Colon (tissue), 2 donors: ENCODE results near the gene DMRTA2.

ENCODE experiments used
- FAIRE-seq: peaks from 2 replicates; lab custom pipeline; 2012; peaks lifted over from hg19 to GRCh38; lab: Jason Lieb, UNC
- donor health status: control.
- donor health status: control.

The DMRTA2 gene

DNA sequence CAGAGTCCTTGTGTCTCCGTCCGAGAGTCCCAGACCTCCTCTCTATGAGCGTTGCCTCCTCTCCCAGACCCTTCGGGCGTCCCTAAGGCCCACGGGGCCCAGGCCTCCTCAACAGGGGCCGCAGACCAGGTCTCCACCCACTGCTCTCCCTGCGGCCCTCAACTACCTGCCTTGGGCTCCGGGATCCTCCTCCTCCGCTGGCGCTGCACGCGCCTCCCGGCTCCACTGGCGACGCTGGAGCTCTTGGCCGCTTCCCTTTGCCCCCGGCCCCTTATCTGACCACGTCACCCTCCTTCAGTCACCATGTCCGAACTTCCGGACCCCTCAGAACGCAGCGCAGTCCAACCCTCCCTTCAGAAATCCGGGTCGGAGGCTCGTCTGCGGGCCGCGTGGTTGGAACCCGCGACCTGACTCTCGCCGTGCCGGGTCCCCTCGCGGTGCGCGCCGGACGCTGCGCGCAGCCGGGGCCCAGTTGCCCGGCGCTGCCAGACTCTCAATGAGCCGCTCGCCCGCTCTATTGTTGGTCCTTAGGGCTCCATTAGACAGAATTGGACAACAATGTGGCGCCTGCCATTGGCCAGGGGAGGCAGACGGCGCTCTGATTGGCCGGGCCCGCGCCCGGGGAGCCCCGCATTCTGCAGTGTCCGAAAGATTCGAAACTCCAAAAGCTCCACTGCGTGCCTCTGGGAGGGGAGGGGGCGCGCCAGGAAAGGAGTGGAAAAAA, at the start of gene DMRTA2:
Gene DMRTA2, minus strand, starts transcription at position 498 of the 724 bp plus-strand sequence. CDS start 1,907 bp downstream, outside the sequence.
- FAIRE-seq: no peak

DNA sequence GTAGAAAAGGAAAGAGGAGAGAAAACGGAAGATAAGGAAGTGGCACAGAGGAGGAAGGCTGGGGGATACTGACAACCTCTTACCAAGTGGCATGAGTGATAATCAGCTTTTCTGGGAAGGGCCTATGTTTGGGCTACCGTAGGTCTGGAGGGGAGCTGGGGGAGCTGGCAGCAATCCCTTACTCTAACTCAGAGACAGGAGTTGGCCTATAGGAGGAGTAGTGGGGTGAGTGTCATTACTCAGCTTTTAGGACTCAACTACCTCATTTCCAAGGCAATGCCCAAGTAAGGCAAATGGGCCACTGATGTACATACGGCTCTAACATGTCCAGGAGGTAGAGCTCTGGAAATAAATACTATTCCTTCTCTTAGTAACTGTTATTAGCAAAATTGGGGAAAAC, 48.7 kb upstream of the DMRTA2 start:
- FAIRE-seq: no peak

DNA sequence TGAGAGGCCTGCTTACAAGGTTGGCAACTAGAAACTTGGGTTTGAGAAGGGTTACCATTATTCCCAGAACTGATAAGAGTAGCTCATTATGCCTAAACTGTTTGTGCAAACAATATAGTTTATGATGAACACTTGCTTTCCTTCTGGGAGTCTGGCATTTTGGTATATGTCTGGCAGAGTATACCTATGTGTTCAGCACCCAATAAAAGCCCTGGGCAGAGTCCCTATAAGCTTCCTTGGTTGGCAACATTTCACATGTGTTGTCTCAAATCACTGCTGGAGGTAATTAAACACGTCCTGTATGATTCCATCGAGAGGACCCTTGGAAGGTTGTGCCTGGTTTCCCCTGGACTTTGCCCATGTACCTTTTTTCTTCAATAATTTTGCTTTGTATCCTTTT, 39.7 kb upstream of the DMRTA2 start:
- FAIRE-seq: no peak

DNA sequence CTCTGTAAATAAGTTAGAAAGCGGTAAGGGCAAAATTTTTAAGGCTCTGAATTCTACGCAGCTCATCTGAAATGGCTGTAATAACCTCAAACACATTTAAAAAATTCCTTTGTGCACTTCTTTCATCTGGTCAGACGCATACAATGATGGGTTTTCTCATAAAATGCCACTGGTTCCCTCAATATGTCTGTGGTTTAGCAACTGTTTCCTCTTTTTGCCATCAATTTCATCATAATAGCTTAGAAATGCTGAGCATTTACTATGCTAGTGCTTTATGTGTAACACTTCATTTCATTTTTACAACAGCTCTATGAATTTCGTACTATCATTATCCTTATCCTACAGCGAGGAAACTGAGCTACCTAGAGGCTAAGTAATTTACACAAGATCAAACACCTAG, 35.3 kb upstream of the DMRTA2 start:
- no peak for FAIRE-seq

DNA sequence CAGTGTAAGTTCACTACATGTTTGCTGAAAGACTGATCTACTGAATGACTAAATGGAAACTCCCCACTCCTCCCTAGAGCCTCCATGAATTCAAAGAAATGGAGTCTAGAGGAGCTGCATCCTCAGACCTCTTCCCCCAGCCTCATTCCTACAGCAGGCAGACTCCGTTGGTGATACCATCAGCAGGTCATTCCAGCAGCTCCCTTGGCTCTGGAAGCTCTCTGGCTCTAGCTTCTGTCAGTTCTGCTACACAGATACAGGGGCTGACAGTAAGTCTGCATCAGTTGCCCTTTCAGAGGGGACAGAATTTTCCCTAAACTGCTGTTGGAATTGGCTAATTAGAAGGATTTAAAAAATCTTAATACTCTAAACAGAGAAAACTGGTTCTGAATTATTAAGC, 31.7 kb upstream of the DMRTA2 start:
- no peak for FAIRE-seq

DNA sequence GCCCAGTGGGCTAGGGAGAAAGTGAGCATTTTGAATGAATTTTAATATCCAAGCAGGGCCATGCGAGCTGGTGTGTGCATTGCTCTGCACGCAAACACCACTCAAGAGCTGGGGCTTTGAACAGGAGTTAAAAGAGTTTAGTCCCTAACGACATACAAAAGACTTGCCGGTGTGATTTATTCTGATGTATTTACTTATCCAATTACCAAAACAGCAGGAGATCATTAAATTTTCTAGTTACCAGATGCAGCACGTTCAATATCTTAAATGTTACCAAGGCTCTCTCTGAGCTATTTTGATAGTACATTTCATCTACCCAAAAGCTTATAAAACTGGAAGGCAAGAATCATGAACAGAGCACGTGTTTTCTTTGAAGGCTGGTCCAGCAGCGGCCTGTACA, 30.0 kb upstream of the DMRTA2 start:
- no peak for FAIRE-seq

DNA sequence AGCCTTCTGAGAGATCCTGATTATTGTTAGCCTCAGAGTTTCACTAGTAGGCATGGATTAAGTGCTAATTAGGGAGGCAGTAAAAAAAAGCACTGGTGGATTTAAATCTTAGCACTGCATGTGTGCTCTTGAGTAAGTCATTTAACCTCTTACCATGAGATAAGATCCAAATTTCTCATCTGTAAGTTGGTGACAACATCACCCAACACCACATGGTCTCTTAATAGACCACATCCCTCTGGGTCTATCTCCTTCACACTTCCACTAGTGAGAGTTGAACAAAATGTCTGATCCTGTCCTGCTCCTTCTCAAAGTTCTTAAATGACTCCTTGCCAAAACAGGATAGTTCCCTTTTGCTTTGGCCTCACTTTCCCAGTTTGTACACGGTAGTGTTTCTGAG, 29.5 kb upstream of the DMRTA2 start:
- no peak for FAIRE-seq

DNA sequence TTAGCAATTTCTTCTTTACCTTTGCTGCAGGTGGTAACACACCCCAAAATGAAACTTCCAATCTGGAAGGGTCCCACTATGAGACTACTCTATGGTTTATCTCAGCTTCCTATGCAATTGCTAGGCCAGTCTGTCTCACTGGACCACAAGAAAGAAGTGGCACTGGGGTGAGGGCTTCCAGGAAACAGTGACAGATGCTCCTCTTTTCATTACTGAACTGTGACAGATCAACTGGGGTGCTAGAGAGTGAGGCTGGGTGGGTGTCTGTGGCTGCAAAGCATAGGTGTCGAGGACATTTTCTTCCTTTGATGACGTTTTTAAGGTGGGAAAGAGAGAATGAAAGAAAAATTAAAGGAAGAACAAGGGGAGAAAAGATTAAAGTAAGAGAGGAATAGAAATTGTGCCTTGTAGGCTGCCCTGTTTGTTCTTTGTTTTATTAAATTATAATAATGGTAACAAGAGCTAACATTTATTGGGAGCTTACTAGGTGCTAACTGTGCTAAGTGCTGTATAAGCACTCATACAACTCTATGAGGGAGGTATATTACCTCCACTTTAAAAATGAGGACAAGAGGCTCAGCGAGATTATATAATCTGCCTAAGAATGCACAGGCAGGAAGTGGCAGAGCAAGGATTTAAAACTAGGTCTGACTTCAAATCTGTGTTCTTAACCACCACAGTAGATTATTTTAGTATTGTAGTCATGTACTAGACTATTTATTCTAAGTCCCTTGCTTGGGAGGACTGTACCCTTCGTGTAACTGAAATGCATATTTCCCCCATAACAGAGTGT, 27.8 kb upstream of the DMRTA2 start:
- FAIRE-seq: no peak

DNA sequence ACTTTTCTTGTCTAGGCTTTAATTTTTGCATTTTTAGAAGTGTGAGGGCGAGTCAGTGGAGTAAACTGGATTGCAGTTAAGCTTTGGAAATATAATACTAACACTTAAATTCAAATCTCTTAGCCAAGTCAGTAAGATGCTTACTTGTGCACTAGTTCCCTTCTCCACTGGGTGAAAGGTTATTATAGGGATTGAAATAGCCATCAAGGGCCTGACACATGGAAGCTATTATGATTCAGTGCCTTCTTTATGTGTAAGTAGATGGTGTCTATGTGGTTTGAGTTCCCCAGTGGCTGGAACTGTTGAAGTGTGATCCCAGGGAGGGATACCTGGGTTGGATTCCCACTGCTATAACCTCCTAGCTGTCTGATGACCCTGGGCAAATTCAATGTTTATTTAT, 24.7 kb upstream of the DMRTA2 start:
- FAIRE-seq: no peak

DNA sequence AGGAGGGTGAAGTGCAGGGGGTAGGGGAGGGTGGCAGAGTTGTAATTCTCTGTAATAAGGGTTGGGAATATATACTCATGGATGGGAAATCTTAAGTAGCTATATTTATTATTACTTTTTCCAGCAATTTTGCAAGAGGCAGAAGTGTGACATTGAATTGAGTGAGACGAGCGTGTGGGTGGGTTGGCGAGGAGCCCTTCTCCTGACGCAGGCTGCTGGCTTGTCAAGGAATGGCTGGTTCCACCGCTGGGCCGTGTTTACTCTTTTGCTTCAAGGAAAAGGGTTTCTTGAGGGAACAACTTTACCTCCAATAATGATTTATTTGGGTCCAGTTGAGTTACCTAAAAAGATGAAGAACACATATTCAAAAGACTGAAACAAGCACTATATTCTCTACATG, 17.9 kb upstream of the DMRTA2 start:
- FAIRE-seq: no peak

DNA sequence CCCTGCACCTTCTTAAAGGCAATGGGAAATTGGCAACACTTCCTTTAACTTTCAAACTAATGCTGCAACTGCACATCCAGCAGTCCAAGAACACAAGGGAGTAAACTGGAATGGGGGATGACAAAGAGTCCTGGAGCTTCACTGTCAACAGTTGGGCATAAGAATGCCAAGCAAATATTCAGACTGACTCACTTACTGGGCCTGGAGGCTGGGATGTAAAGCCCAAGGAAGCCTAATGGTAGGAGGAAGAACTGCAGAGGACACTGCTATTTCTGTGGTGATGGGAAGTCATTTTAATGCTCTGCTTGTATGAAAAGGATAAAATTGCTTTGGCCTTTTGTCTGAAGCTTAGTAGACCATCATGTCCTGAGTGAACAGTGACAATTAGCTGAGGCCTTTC, 15.7 kb upstream of the DMRTA2 start:
- FAIRE-seq: no peak

DNA sequence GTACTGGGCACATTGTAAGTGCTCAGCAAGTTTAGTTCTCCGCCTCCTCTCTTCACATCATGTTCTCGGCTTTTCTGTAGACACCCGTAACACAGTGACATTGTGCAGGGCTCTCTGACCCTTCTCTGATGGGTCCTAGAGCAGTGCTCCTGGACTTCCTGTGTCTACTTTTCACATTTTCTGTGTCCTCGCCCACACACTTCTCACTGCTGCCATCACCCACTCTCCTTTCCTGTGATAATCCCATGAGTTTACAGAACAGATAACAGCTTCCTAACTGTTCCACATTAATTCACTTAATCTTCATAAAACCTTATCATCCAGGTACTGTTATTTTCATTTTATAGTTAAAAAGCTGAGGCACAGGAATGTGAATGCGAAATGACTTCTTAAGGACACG, 13.2 kb upstream of the DMRTA2 start:
- FAIRE-seq: no peak

DNA sequence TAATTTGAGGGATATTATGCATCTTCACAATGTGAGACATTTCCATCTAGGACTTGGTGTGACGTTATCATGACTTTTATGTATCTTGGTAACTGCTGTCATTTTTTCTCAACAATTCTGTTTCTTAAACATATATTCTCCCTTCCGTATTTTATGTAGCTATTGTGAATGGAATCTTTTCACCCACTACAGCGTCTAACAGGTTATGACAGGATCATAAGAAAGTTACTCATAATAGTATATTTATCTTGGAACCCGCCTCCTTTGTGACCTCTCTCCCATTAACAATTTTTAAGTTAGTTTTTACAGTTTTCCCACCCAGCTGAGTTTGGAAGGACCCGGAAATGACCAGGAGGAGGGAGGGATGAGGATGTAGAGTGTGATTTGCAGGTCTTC, 6.8 kb upstream of the DMRTA2 start:
- FAIRE-seq: no peak

DNA sequence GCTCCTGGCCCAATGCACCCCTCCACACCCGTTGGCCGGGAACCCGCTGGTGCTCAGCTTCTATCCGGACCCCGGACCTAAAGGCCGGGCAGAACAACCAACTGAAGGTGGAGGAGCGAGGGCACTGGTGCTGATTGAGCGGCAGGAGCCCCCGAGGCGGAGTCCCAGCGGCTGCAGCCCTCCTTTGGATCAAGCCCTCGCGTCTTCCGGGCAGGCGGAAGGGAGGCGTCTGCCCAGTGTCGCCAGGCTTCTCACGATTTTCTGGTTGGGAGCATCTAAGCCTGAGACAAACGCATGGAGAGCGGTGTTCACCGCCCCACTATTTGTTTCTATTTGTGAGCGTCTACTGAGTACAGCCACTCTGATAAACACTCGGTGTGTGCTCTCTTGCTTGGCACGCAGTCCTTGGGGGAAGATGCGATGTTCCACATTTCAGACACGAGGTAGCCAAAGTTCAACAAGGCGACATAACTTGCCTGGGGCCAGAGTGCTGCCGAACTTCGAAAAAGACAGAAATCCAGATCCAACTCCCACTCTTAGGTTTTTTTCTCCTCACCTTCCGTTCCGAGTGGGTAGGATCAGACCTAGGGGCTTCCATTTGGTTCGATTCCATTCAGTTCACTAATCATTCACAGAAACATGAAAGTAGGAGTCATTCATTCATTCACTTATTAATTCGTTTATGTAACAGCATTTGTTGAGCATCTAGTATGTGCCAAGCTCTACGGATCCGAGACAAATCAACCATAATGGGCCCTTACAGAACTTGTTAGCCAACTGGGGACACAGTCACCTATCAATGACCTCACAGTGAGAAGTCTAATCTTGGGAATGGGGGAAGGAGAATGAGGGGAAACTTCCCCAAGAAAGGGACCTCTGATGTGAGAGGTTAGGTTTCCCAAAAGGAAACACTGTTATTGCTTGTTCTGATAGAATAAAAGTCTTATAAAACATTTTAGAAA, 4.9 kb upstream of the DMRTA2 start:
- FAIRE-seq: no peak

DNA sequence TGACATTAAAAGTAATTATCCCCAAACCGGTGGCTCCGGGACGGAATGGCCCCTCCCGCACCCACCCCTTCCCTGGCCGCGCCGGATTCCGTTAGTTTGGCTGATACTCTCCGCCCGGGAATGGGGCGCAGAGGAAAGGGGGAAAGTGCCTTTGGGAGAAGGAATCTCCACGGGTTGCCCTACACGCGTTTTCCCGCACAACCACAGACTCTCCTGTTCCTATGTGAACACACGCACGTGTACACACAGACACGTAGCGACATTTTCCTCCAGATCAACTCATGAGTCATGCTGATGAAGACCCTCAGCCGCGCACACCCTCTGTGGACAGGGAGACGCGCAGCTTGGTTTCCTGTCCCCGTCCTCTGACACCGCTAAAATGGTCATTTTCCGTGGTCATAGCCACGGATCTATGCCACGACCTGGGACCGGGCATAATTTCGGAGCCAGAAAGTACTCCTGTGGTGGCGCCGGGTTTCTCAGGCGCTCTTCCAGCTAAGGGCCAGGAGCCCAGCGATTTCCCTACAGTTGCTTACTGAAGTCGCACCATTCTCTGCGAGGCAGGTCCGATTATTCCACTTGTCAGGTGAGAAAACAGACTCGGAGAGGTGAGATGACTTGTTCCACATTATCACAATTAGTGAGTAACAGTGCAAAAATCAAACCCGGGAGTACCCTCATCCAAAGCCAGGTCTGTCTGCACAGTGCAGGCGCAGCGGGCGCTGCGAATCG, 4.0 kb upstream of the DMRTA2 start:
- no peak for FAIRE-seq

DNA sequence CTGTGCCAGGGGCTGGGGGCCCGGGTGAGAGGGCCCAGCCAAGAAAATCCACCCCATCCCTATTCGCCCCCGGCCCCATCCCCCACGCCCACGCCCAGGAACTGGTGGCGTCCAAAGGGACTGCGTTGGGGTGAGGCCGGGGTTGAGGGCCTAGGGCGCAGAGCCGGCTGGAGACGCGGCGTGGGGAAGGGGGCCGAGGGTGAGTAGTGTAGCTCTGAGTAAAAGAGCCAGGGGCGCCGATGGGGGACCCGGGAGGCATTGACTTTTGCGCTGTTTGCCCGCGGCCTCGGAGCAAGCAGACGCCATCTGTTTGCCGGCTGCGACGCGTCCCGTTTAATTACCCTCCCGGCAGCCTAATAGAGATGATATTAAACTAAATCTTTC, 3.5 kb upstream of the DMRTA2 start:
- no peak for FAIRE-seq

DNA sequence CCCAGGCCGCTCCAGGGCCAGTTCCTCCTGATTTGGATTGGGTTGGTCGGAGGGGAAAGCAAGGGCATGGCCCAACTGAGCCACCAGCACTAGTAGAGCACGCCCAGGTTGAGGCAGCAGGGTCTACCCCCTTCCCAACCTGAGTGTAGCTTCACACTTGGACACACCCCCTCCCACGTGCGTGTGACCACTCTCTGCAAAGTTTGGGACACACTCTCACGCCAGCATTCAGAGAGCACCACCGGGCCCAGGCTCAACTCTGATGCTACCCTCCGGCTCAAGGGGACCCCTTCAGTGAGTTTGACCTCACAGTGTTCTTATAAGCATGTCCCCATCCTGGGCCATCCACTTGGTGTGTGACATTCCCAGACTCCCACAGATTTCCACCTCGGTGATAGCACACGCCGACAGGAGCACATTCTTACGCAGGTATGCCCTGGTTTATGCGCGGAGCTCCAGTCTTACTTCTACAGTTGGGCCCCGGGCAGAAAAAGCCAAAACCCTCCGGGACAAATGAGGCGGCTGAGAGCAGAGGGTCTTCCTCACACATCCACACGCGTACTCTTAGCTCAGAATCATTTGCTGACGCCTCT, 3.0 kb upstream of the DMRTA2 start:
- FAIRE-seq: no peak

DNA sequence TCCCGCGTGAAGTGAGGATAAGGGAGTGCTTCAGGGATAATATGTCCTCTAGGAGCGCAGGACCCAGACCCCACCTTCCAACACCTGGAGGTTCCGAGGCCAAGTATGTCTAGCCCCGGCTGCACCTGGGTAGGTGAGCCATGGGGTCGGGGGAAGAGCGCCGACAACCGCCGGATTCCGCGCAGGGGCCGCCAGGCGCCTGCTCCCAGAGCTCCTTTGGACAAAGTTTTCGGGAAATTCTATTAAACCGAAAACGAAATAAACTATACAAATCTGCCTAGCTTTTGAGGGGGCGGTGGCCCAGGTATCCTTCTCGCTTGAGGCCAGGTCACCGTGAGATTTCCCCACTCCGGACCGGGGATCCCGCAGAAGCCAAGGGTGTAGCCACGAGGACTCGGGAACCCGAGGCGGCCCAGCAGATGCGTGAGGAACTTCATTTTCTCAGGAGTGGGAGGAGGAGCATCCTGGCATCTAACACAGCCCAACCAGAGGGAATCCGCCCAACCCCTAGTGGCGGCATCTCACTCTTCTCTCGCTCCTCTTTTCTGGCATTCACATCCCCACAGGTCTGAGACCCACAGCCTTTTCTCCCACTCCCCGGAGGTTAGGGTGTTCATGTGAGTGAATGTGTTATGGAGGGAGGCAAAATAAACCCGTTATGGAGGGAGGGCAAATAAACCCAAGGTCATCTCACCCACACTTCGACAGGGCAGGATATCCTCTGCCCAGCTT, 2.3 kb upstream of the DMRTA2 start:
- no peak for FAIRE-seq

DNA sequence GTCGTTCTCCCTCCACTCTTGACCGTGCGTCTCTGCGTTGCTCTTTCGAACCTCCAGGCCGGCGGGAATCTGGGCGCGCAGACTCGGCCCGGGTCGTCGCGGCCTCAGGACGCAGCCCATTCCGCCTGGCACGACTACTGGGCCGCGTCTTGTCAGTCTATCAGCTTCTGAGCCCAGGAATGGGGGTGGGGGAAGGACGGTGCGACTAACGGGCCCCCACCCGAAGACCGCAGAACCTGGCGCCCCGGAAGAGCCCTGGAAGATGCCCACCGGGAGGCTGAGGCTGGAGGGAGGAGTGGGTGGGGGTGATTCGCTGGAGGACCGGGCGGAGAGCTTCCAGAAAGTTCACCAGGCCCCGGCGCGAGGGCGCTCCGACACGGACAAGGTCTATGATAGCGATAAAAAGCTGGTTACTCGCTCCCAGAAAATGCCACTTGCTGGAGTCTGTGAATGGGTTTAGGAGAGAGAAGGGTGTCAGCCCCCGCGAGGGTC, 1.7 kb upstream of the DMRTA2 start:
- FAIRE-seq: no peak

DNA sequence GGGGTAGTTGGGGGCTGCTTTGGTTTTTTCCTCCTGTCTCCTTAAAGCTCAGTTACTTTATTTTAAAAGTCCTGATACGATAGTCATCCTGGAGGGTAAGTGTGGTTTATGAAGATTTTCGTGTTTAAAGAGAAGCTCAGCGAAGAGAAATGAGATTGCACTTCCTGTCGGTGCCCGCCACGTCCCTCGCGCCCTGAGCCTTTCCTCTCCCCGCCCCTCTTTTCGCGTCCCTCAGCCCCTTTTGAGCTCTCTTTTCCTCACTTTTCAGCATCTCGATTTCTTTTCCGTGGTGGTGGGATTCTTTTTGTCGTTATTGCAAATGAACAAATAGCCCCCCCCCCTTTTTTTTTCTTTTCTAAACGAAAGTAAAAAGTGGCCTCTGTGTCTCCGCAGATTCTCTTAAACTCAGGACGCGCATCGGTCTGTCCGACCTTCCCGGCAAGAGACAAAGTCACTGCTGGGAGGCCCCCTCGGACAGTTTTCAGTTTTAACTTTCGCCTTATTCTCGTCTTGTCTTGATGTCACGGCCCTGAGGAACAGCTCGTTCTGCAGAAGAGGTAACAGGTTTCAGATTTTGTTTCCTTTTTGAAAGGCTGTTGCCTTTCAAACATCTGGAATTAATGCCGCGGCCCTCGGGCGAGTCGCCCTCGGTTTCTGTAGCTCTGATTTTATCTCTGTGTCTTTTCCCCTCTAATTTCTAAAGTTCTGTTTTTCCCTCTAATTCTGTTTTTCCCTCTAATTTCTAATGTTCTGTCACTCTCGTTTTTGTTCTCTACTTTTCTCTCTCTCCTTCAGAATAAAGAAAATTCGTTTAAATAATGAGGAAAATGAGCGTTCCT, 1.0 kb upstream of the DMRTA2 start:
- no peak for FAIRE-seq
